DOHH2 (cell line): ENCODE data around the gene TFB2M.

ENCODE experiments used
- H3F3A ChIP-seq: fragments of 200-600 bp; sonication (generic), shearing (Covaris generic); 2 replicates; pipeline ENCODE4 v1.6.0; 2016; ENCODE audit warnings: antibody characterized with exemption, mild to moderate bottlenecking; ENCODE audit not compliant: control insufficient read depth, insufficient read depth
- H3K27ac ChIP-seq: fragments of 200-600 bp; sonication (generic); 2 replicates; pipeline ENCODE4 v1.5.1; 2014; ENCODE audit warnings: low read depth, mild to moderate bottlenecking, low read length, moderate library complexity
- H3K27me3 ChIP-seq: fragments of 200-600 bp; sonication (generic); 2 replicates; pipeline ENCODE4 v1.6.1; 2014; ENCODE audit warnings: mild to moderate bottlenecking, low read length, mixed read lengths; ENCODE audit not compliant: control insufficient read depth
- H3K36me3 ChIP-seq: fragments of 200-600 bp; sonication (generic); 2 replicates; pipeline ENCODE4 v1.6.1; 2014; ENCODE audit warnings: mild to moderate bottlenecking, low read length, moderate library complexity, mixed read lengths; ENCODE audit not compliant: control insufficient read depth
- H3K4me1 ChIP-seq: fragments of 200-600 bp; sonication (generic); 2 replicates; pipeline ENCODE4 v1.6.1; 2014; ENCODE audit warnings: mild to moderate bottlenecking, low read length, mixed read lengths; ENCODE audit not compliant: control insufficient read depth
- H3K4me2 ChIP-seq: fragments of 200-600 bp; sonication (generic); 2 replicates; pipeline ENCODE4 v1.6.0; 2014; ENCODE audit warnings: mild to moderate bottlenecking, low read length, moderate library complexity
- H3K4me3 ChIP-seq: fragments of 200-600 bp; sonication (generic); 2 replicates; pipeline ENCODE4 v1.5.1; 2014; ENCODE audit warnings: mild to moderate bottlenecking, low read length, mixed read lengths
- H3K79me2 ChIP-seq: fragments of 200-600 bp; sonication (generic); 2 replicates; pipeline ENCODE4 v1.6.1; 2014; ENCODE audit warnings: mild to moderate bottlenecking, low read length, mixed read lengths; ENCODE audit not compliant: control insufficient read depth
- H3K9me2 ChIP-seq: fragments of 200-600 bp; sonication (generic); replicated peaks from 2 replicates; pipeline ENCODE4 v1.6.1; 2014; ENCODE audit warnings: mild to moderate bottlenecking, low read length, mixed read lengths; ENCODE audit not compliant: control insufficient read depth
- H3K9me3 ChIP-seq: fragments of 200-600 bp; sonication (generic); 2 replicates; pipeline ENCODE4 v1.6.1; 2014; ENCODE audit warnings: antibody characterized with exemption, low read length, mixed read lengths; ENCODE audit not compliant: control insufficient read depth, insufficient read depth
- H4K20me1 ChIP-seq: fragments of 200-600 bp; sonication (generic); 2 replicates; pipeline ENCODE4 v1.6.0; 2014; ENCODE audit warnings: low read depth, mild to moderate bottlenecking, antibody characterized with exemption, low read length, moderate library complexity; ENCODE audit not compliant: control insufficient read depth, insufficient read depth
- CTCF ChIP-seq: fragments of 200-600 bp; sonication (generic); IDR thresholded peaks from one replicate; pipeline ENCODE4 v1.5.1; 2014; ENCODE audit warnings: antibody characterized with exemption, mild to moderate bottlenecking, low read depth, low read length; ENCODE audit not compliant: poor library complexity, severe bottlenecking
- EZH2phosphoT487 ChIP-seq: fragments of 200-600 bp; sonication (generic); IDR thresholded peaks from 2 replicates; pipeline ENCODE4 v1.6.1; 2017; ENCODE audit warnings: borderline replicate concordance, mild to moderate bottlenecking, antibody characterized with exemption, low read length, moderate library complexity, mixed read lengths

The TFB2M gene

DNA sequence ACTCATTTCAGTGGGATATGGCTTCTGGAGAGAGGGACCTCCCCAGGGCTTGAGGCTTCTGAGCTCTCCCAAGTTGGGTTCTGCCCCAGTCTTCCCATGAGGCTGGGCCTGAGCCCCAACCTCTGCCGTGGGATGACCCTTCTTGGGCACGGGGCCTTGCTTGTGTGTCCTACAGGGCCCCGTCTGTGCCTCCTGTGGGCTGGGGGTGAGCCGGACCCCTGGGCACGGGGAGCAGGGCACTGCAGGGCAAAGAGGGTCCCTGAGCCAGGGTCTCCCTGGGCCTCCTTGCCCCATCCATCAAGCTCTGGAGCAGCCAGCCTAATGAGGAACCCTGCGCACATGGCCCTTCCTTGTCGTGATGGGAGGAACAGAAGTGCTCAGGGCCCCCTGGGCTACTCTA, 53.8 kb downstream of the TFB2M start:
- Histone ChIP-seq H3K36me3 (no peaks in the 10 kb centered on the region), H3K79me2 (no peaks in the 10 kb centered on the region), H3K27ac (no peak overlapping the region), H3K27me3 (no peaks in the 10 kb centered on the region), H4K20me1 (no peaks in the 10 kb centered on the region), H3K4me3 (no peak overlapping the region), H3K4me2 (no peak overlapping the region), H3K9me3 (peaks cover 33% of the 10 kb centered on the region), H3K4me1 (peaks cover 6% of the 10 kb centered on the region), H3K9me2 (no peaks in the 10 kb centered on the region), H3F3A (no peaks in the 10 kb centered on the region)
- TF ChIP-seq EZH2phosphoT487, result no peak
- TF ChIP-seq CTCF, result no peak

GRCh38 chr1:246511203-246511602, 54.9 kb downstream of the TFB2M start:
- Histone ChIP-seq H3K4me1 (peaks cover 9% of the 10 kb centered on the region), H3K9me3 (peaks cover 24% of the 10 kb centered on the region), H3K27ac (no peak overlapping the region), H3K4me3 (no peak overlapping the region), H4K20me1 (no peaks in the 10 kb centered on the region), H3K36me3 (no peaks in the 10 kb centered on the region; the same call in 1 of the 2 replicates), H3F3A (no peaks in the 10 kb centered on the region), H3K79me2 (peaks cover 8% of the 10 kb centered on the region), H3K4me2 (no peak overlapping the region), H3K9me2 (no peaks in the 10 kb centered on the region), H3K27me3 (no peaks in the 10 kb centered on the region)
- TF ChIP-seq CTCF (no peak), EZH2phosphoT487 (no peak)

DNA sequence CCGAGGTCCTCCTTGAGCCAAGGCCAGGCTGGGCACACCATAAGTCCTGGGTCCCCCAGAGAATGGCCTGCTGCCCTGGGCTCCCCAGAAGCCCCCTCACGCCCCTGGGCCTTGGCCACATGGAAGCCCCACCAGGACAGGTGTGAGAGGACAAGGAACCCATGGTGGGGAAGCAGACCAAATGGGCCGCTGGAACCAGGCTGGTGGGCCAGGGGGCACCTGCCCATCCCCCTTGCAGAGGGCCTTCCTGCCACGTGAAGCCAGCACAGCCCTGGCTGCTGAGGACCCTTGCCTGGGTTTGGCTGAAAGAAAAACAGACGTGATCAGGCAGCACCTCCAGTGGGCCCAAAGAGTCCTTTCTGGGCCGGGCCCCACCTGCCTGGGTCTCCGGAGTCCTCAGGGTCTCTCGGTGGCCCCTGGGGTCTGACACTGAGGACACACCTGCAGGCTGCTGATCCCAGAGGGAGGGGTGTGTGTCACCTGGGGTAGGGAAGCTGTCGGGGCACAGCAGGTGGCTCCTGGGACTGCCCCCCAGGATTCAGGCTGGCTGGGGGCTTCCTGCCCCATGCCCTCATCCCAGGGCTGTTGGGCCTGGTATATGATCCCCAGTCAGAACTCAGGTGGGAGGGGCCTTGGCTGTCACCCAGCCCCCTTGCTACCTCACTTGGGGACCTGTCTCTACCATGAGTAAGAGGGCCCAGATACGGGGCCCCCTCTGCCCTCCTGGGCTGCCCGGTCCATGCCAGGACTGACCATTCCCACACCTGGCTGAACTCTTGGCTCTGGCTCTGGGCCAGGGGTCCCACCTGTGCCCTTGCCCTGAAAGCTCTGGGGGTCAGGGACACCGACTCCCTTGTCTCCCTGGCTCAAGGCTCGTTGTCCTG, 55.7 kb downstream of the TFB2M start:
- no peaks in the 10 kb centered on the region for H4K20me1 ChIP-seq
- H3K27me3 ChIP-seq, result no peaks in the 10 kb centered on the region
- no peak overlapping the region for H3K27ac ChIP-seq
- peaks cover 5% of the 10 kb centered on the region for H3K36me3 ChIP-seq
- no peak for TF ChIP-seq CTCF
- H3F3A ChIP-seq, result no peaks in the 10 kb centered on the region
- H3K4me2 ChIP-seq, result no peak overlapping the region
- peaks cover 16% of the 10 kb centered on the region for H3K9me3 ChIP-seq
- peaks cover 16% of the 10 kb centered on the region for H3K79me2 ChIP-seq
- peaks cover 17% of the 10 kb centered on the region for H3K4me1 ChIP-seq
- H3K4me3 ChIP-seq, result no peak overlapping the region
- no peaks in the 10 kb centered on the region for H3K9me2 ChIP-seq
